HCT116 (cell line): Measurements from ENCODE around the gene KCNQ4. TPM values are rescaled to one million over a fixed set of nuclear protein-coding genes. Genes with fewer than 3 reads are reported as not detected.

Experiments
- ATAC-seq: fragments of 200-7000 bp; cut with Tn5 transposase; 2 replicates; pipeline ENCODE4 v1.9.1; 2020; ENCODE audit warnings: mild to moderate bottlenecking, moderate library complexity
- BruUV-seq: library from RNA; stranded (reverse); fragments of 400-500 nt; replicated peaks from 2 replicates; lab custom pipeline; 2021; lab: Mats Ljungman, UMichigan
- CTCF ChIA-PET: fragments of 300-600 bp; sonication (Branson Sonifier 250); formaldehyde crosslinking; loops from one replicate; lab custom pipeline; 2021; ENCODE audit warnings: antibody characterized with exemption; lab: Charles Lee
- POLR2A ChIA-PET: fragments of 300-600, 350-600 bp; sonication (Branson Sonifier 250); formaldehyde crosslinking; loops from one replicate; lab custom pipeline; 2021; ENCODE audit warnings: antibody characterized with exemption; lab: Charles Lee
- RAD21 ChIA-PET, 2 experiments: fragments of 300-600 bp; sonication (Branson Sonifier 250); formaldehyde crosslinking; loops; one replicate each; lab custom pipeline; 2023; ENCODE audit warnings: low total read pairs in 2 of 2; ENCODE audit not compliant: uncharacterized antibody in 2 of 2, unreplicated experiment in 2 of 2, low non-redundant PET in 1 of 2; lab: Charles Lee
- DNase-seq: peaks from one replicate; pipeline ENCODE4 v3.0.0-alpha.2; 2010; ENCODE audit warnings: low read depth, low spot score
- H2AFZ ChIP-seq: fragments of 200-600 bp; shearing (Covaris generic), sonication (generic); 2 replicates; pipeline ENCODE4 v1.6.1; 2017; ENCODE audit warnings: low read depth, mixed run types, mixed read lengths, antibody characterized with exemption, low read length; ENCODE audit not compliant: poor library complexity, severe bottlenecking
- H3K27ac ChIP-seq: 2 replicates; pipeline ENCODE4 v1.5.1; 2012; ENCODE audit warnings: low read depth, low read length
- H3K27me3 ChIP-seq: fragments of 200-600 bp; sonication (generic); 2 replicates; pipeline ENCODE4 v1.6.1; 2016; ENCODE audit warnings: mixed run types, low read length, mixed read lengths; ENCODE audit not compliant: insufficient read depth
- H3K36me3 ChIP-seq, 2 experiments: fragments of 200-500 bp in 1 of 2; fragments of 200-600 bp in 1 of 2; sonication (Bioruptor generic) in 1 of 2; sonication (generic) in 1 of 2; 2 replicates each; pipeline versions ENCODE4 v1.5.1 to v1.6.1; 2014 to 2016; ENCODE audit warnings: low read length in 2 of 2, inconsistent platforms in 1 of 2, mixed read lengths in 1 of 2, mixed run types in 1 of 2; ENCODE audit not compliant: insufficient read depth in 2 of 2, control insufficient read depth in 1 of 2
- H3K4me1 ChIP-seq, 2 experiments: fragments of 200-600 bp in 1 of 2; sonication (generic) in 1 of 2; 2 replicates each; pipeline versions ENCODE4 v1.5.1 to v1.6.1; 2012 to 2017; ENCODE audit warnings: low read length in 2 of 2, inconsistent platforms in 1 of 2, mild to moderate bottlenecking in 1 of 2, mixed read lengths in 1 of 2, mixed run types in 1 of 2, moderate library complexity in 1 of 2; ENCODE audit not compliant: insufficient read depth in 2 of 2, control insufficient read depth in 1 of 2
- H3K4me2 ChIP-seq: fragments of 200-600 bp; sonication (generic); 2 replicates; pipeline ENCODE4 v1.6.1; 2017; ENCODE audit warnings: mixed run types, low read length, mixed read lengths
- H3K4me3 ChIP-seq, 2 experiments: fragments of 200-600 bp in 1 of 2; sonication (generic) in 1 of 2; replicated peaks in 1 of 2; 2 replicates each; pipeline ENCODE4 v1.5.1; 2011 to 2016; ENCODE audit warnings: low read length in 2 of 2, control low read depth in 1 of 2, low read depth in 1 of 2, mild to moderate bottlenecking in 1 of 2, mixed read lengths in 1 of 2, mixed run types in 1 of 2
- H3K79me2 ChIP-seq: fragments of 200-600 bp; sonication (generic); 2 replicates; pipeline ENCODE4 v1.6.1; 2017; ENCODE audit warnings: mild to moderate bottlenecking, mixed run types, low read length, moderate library complexity, mixed read lengths; ENCODE audit not compliant: insufficient read depth
- H3K9ac ChIP-seq: fragments of 200-600 bp; sonication (generic); 2 replicates; pipeline ENCODE4 v1.6.1; 2016; ENCODE audit warnings: low read length, mixed read lengths
- H3K9me2 ChIP-seq: fragments of 200-600 bp; sonication (generic), shearing (Covaris generic); 2 replicates; pipeline ENCODE4 v1.6.1; 2017; ENCODE audit warnings: mixed run types, mild to moderate bottlenecking, moderate library complexity; ENCODE audit not compliant: insufficient read depth
- H3K9me3 ChIP-seq, 2 experiments: fragments of 200-500 bp in 1 of 2; fragments of 200-600 bp in 1 of 2; sonication (Bioruptor generic) in 1 of 2; sonication (generic) in 1 of 2; 2 replicates each; pipeline ENCODE4 v1.6.1; 2014 to 2017; ENCODE audit warnings: low read length in 2 of 2, mixed read lengths in 2 of 2, inconsistent platforms in 1 of 2, low read depth in 1 of 2, mild to moderate bottlenecking in 1 of 2, mixed run types in 1 of 2, moderate library complexity in 1 of 2; ENCODE audit not compliant: control insufficient read depth in 1 of 2, insufficient read depth in 1 of 2
- H4K20me1 ChIP-seq: fragments of 200-600 bp; sonication (generic), shearing (Covaris generic); 2 replicates; pipeline ENCODE4 v1.6.1; 2017; ENCODE audit warnings: mixed run types, mild to moderate bottlenecking, moderate library complexity; ENCODE audit not compliant: insufficient read depth
- ATF3 ChIP-seq: IDR thresholded peaks from 2 replicates; pipeline ENCODE4 v1.6.1; 2012
- CEBPB ChIP-seq: IDR thresholded peaks from 2 replicates; pipeline ENCODE4 v1.6.1; 2012; ENCODE audit warnings: low read depth
- CTCF ChIP-seq, 3 experiments: fragments of 200-600 bp in 1 of 3; sonication (generic) in 1 of 3; IDR thresholded peaks in 2 of 3; conservative IDR thresholded peaks in 1 of 3; 2 replicates each; pipeline ENCODE4 v1.5.1; 2012 to 2017; ENCODE audit warnings: low read depth in 2 of 3, low read length in 2 of 3, antibody characterized with exemption in 1 of 3, borderline replicate concordance in 1 of 3, control low read depth in 1 of 3, mild to moderate bottlenecking in 1 of 3, mixed read lengths in 1 of 3, mixed run types in 1 of 3, moderate library complexity in 1 of 3; ENCODE audit not compliant: insufficient read depth in 1 of 3
- EGR1 ChIP-seq: IDR thresholded peaks from 2 replicates; pipeline ENCODE4 v1.6.1; 2012; ENCODE audit warnings: low read depth
- EZH2 ChIP-seq: fragments of 200-600 bp; sonication (generic); IDR thresholded peaks from 2 replicates; pipeline ENCODE4 v1.6.1; 2017; ENCODE audit warnings: antibody characterized with exemption, mixed run types
- EZH2phosphoT487 ChIP-seq: fragments of 200-600 bp; IDR thresholded peaks from 2 replicates; pipeline ENCODE4 v1.6.1; 2018; ENCODE audit warnings: antibody characterized with exemption, borderline replicate concordance
- FOSL1 ChIP-seq: IDR thresholded peaks from 2 replicates; pipeline ENCODE4 v1.6.1; 2012; ENCODE audit warnings: low read depth
- JUND ChIP-seq: IDR thresholded peaks from 2 replicates; pipeline ENCODE4 v1.6.1; 2012
- MAX ChIP-seq: IDR thresholded peaks from 2 replicates; pipeline ENCODE4 v1.6.1; 2012
- POLR2A ChIP-seq: IDR thresholded peaks from 2 replicates; pipeline ENCODE4 v1.7.0; 2011; ENCODE audit warnings: borderline replicate concordance; ENCODE audit not compliant: insufficient read depth, insufficient read length; ENCODE audit errors: extremely low read depth
- POLR2AphosphoS5 ChIP-seq: IDR thresholded peaks from 2 replicates; pipeline ENCODE4 v1.6.1; 2011; ENCODE audit warnings: mild to moderate bottlenecking, low read depth, low read length, moderate library complexity
- RAD21 ChIP-seq: IDR thresholded peaks from 2 replicates; pipeline ENCODE4 v1.6.1; 2012; ENCODE audit warnings: low read depth, mild to moderate bottlenecking
- REST ChIP-seq: IDR thresholded peaks from 2 replicates; pipeline ENCODE4 v1.6.1; 2012; ENCODE audit warnings: low read depth
- SIN3A ChIP-seq: IDR thresholded peaks from 2 replicates; pipeline ENCODE4 v1.6.1; 2012; ENCODE audit warnings: low read depth
- SP1 ChIP-seq: IDR thresholded peaks from 2 replicates; pipeline ENCODE4 v1.6.1; 2012; ENCODE audit warnings: low read depth
- SRF ChIP-seq: IDR thresholded peaks from 2 replicates; pipeline ENCODE4 v1.6.1; 2012; ENCODE audit warnings: low read depth
- TCF7L2 ChIP-seq: IDR thresholded peaks from 2 replicates; pipeline ENCODE4 v1.7.0; 2011; ENCODE audit warnings: borderline replicate concordance, inconsistent platforms; ENCODE audit not compliant: insufficient read depth, insufficient read length; ENCODE audit errors: extremely low read depth
- YY1 ChIP-seq: IDR thresholded peaks from 2 replicates; pipeline ENCODE4 v1.6.1; 2011; ENCODE audit warnings: low read length, low read depth, moderate library complexity, mild to moderate bottlenecking; ENCODE audit not compliant: insufficient replicate concordance; ENCODE audit errors: extremely low read depth
- ZBTB33 ChIP-seq: IDR thresholded peaks from 2 replicates; pipeline ENCODE4 v1.6.1; 2011; ENCODE audit warnings: mild to moderate bottlenecking, low read length, moderate library complexity; ENCODE audit not compliant: insufficient replicate concordance; ENCODE audit errors: extremely low read depth
- ZNF274 ChIP-seq: fragments of 200-500 bp; sonication (Bioruptor generic); IDR thresholded peaks from 2 replicates; pipeline ENCODE4 v1.6.1; 2014; ENCODE audit warnings: mild to moderate bottlenecking, low read depth, low read length, inconsistent platforms
- intact Hi-C: fragments of 100-400 bp; cut with micrococcal nuclease; formaldehyde crosslinking; loops from 2 replicates; pipeline ENCODE4 v1.10.0; 2022
- total RNA-seq: library from RNA; stranded (reverse); gene quantifications from one replicate; pipeline ENCODE4 v1.2.1, GENCODE V29; 2021; ENCODE audit not compliant: unreplicated experiment

The KCNQ4 gene
- total RNA-seq, 1 experiment from 2014 or later = 4.1 TPM

- ChIA-PET POLR2A (no interaction called here), RAD21 (no interaction called here)
- no peak overlapping the region for H3K27ac ChIP-seq
- no peaks in the 10 kb centered on the region for H3K79me2 ChIP-seq
- H3K9me3 ChIP-seq = no peaks in the 10 kb centered on the region
- H3K9me2 ChIP-seq = no peaks in the 10 kb centered on the region
- TF ChIP-seq MAX (no peak), SP1 (no peak), TCF7L2 (no peak), CTCF (IDR thresholded peaks at IDR 0.05 in 2 of 3, conservative IDR thresholded peaks at IDR 0.05 in 1 of 3; ENCODE audit: borderline replicate concordance in 1 of 3, insufficient read depth in 1 of 3, low read depth in 2 of 3, low read length in 2 of 3) (no peak), EZH2 (no peak), EZH2phosphoT487 (no peak), JUND (no peak), EGR1 (no peak), YY1 (no peak), ZNF274 (no peak), REST (no peak), SRF (no peak), POLR2A (no peak), FOSL1 (no peak), ATF3 (no peak), CEBPB (no peak), POLR2AphosphoS5 (no peak), RAD21 (no peak), ZBTB33 (no peak), SIN3A (no peak)
- TF ChIP-seq, all 23 proteins: peak for 0
- Histone ChIP-seq H3K36me3 (no peaks in the 10 kb centered on the region; a peak in 1 of 4 replicates), H3K4me1 (peaks cover 0 to 10% of the 10 kb centered on the region in 2 experiments; a peak in 1 of 4 replicates), H3K4me2 (no peak overlapping the region), H3K27me3 (no peaks in the 10 kb centered on the region), H2AFZ (no peak overlapping the region), H3K9ac (no peak overlapping the region), H3K4me3 (no peak overlapping the region), H4K20me1 (no peaks in the 10 kb centered on the region)
- DNase-seq (no peak), ATAC-seq (no peak)
- CTCF ChIA-PET = interaction anchor here (1.0 kb wide), 1 partner anchor 171 kb away, joined by 3 read pairs; no protein-coding TSS in a partner anchor
- intact Hi-C loops = no loop called here
- BruUV-seq = no TSS peak
Measured at GRCh38 chr1:40777224-40777970, 6.2 kb upstream of the KCNQ4 start.
